Measurements from ENCODE around the gene RANGAP1. TPM values are rescaled to one million over a fixed set of nuclear protein-coding genes. Genes with fewer than 3 reads are reported as not detected.

RANGAP1 gene
- total and polyA plus RNA-seq, 12 donors: 23.2 to 90.3 (median 31.4) TPM

DNA sequence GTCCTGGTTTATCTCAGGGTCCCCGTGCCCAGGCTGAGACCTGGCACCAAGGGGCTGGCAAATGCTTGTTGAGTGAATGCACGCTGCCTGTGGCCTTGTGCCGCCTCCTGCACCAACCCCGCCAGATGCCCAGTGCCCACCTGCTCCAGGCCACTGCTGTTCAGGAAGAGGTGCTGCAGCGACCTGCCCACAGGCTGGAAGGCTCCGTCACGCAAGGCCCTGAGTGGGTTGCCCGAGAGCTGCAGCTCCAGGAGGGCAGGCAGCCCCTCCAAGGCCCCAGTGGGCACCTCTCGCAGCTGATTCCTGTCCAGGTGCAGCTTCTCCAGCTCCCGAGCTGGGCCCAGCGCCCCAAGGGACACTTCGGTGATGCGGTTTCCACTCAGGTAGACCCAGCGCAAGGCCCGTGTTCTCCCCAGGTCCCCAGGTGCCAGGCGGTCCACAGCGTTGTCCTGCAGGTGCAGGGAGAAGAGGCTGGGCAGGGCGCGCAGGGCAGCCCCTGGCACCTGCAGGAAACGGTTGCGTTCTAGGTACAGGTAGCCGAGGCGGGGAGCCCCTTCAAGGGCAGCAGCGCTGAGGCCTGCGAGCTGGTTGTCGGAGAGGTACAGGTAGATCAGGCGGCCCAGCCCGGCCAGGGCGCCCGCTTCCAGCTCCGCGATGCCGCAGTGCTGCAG is 48.8 kb downstream of the RANGAP1 start:
- DNase-seq: no peak
- peak in 1 of 9 donors; percentile 37 for TF ChIP-seq CTCF (IDR thresholded peaks at IDR 0.05)
- H3K27ac ChIP-seq: peak overlapping the region in 9 of 10 donors; percentile 46 to 76 (median 64)
- peaks cover 8 to 44% (median 28%) of the 10 kb centered on the region in 9 donors for H3K4me1 ChIP-seq
- 55 to 59% methylated on average over 33 of the region's 33 CpGs for WGBS, 2 donors
- no peaks in the 10 kb centered on the region for H3K36me3 ChIP-seq
- no peaks in the 10 kb centered on the region for H3K9me3 ChIP-seq
- peak overlapping the region in 9 of 10 donors; percentile 28 to 55 (median 50) for H3K4me3 ChIP-seq
- peak in 1 of 8 donors; percentile 2 for ATAC-seq
- intact Hi-C loops (cut with DNase I): loop anchor here in 3 of 10 donors (5.0 to 10.0 kb wide), 3 partner anchors 40 to 145 kb away; partner anchors contain the start of gene EP300 (in 1 of the 3)
- H3K27me3 ChIP-seq: no peaks in the 10 kb centered on the region

DNA sequence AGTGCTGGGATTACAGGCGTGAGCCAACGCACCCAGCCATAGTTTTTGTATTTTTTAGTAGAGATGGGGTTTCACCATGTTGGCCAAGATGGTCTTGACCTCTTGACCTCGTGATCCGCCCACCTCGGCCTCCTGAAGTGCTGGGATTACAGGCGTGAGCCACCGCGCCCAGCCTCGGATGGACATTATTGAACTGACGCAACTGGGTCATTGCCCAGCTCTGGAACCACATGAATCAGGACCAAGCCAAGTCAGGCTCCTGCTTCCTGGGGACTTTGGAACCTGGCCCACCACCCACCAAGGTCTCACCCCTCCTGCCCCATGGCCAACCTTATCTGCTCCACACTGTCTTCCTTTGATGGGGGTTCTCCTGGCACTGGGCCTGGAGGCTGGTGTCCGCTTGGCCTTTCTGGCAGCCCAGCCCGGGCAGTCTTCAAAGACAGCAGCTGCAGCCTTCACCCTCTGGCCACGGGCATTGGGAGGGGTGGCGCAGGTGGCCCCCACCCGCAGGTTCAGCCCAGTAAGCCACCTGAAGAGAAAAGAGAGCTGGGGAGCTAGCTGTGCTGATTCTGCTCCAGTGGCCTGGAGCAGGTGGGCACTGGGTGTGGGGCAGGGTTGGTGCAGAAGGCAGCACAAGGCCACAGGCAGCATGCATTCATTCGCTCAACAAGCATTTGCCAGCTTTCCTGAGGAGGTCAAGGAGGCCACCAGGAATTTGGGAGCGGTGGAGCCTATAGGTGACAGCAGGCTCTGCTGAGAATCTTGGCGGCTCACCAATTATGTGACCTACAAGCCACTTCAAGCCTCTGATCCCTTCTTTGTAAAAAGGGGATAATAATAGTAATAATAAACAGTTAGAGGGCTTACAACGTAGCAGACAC is 50.9 kb downstream of the RANGAP1 start:
- 65 to 76% methylated on average over 19 of the region's 19 CpGs for WGBS, 2 donors
- Histone ChIP-seq H3K9me3 (no peaks in the 10 kb centered on the region), H3K36me3 (peaks cover 0 to 10% (median 0%) of the 10 kb centered on the region in 9 donors), H3K27ac (peak overlapping the region in 2 of 10 donors; percentile 28 to 45), H3K4me1 (peaks cover 13 to 66% (median 49%) of the 10 kb centered on the region in 9 donors), H3K4me3 (no peak overlapping the region), H3K27me3 (no peaks in the 10 kb centered on the region)
- no peak for DNase-seq
- no peak for TF ChIP-seq CTCF (IDR thresholded peaks at IDR 0.05)
- intact Hi-C loops (cut with DNase I): loop anchor here in 4 of 10 donors (5.0 to 10.0 kb wide), 3 partner anchors 38 to 143 kb away; partner anchors contain the start of gene EP300 (in 1 of the 4)
- peak in 3 of 8 donors; percentile 1 to 5 (median 4) for ATAC-seq

GRCh38 chr22:41231369-41231768 is 54.6 kb downstream of the RANGAP1 start:
- peak overlapping the region in 5 of 10 donors; percentile 47 to 81 (median 72) for H3K27ac ChIP-seq
- no peak for DNase-seq

More at GRCh38 chr22:41231369-41231768, 54.6 kb downstream of the RANGAP1 start:
- no peak for TF ChIP-seq CTCF (IDR thresholded peaks at IDR 0.05)
- ATAC-seq: no peak
- Histone ChIP-seq H3K9me3 (no peaks in the 10 kb centered on the region), H3K4me3 (no peak overlapping the region), H3K27me3 (no peaks in the 10 kb centered on the region), H3K36me3 (peaks cover 0 to 42% (median 19%) of the 10 kb centered on the region in 9 donors), H3K4me1 (peaks cover 10 to 60% (median 46%) of the 10 kb centered on the region in 9 donors)
- 70 to 73% methylated on average over 7 of the region's 7 CpGs for WGBS, 2 donors
- intact Hi-C loops (cut with DNase I): loop anchor here in 2 of 10 donors (5.0 to 10.0 kb wide), 2 partner anchors 34 to 57 kb away; no protein-coding TSS in a partner anchor

All from heart right ventricle (tissue), 16 donors.